Endometrial microvascular endothelial cells (primary cell): ENCODE results near the gene ADCY4. TPM values are rescaled to one million over a fixed set of nuclear protein-coding genes. Genes with fewer than 3 reads are reported as not detected.

ENCODE experiments used
- in situ Hi-C: cut with HindIII; loops from 2 replicates; pipeline ENCODE4 v1.10.0; 2017; ENCODE audit warnings: low sequenced_read_pairs, low pct_unique_long_range_greater_than_20kb; ENCODE audit errors: inconsistent ontology term
- total RNA-seq: library from RNA; depleted of rRNA; stranded (reverse); fragments of >200 nt; gene quantifications from one replicate; pipeline ENCODE4 v1.2.3, GENCODE V29; 2015; ENCODE audit errors: inconsistent ontology term

ADCY4 gene
- total RNA-seq, 1 donor from 2014 or later, result 13.9 TPM

GRCh38 chr14:24324024-24324423, 10.8 kb downstream of the ADCY4 start:
- in situ Hi-C loops, result no loop called here

- in situ Hi-C loops, result no loop called here
These were observed 11.5 kb downstream of the ADCY4 start for GRCh38 chr14:24323341-24323740.

- in situ Hi-C loops, result no loop called here
These were observed 12.2 kb downstream of the ADCY4 start for GRCh38 chr14:24322672-24323071.

- in situ Hi-C loops, result no loop called here
These were observed 13.5 kb downstream of the ADCY4 start for GRCh38 chr14:24321212-24321975.

GRCh38 chr14:24317141-24317928, 17.5 kb downstream of the ADCY4 start:
- in situ Hi-C loops, result no loop called here

- in situ Hi-C loops, result no loop called here
These were observed 18.3 kb downstream of the ADCY4 start for GRCh38 chr14:24316597-24316950.

GRCh38 chr14:24315807-24316596, 18.9 kb downstream of the ADCY4 start:
- in situ Hi-C loops, result no loop called here

GRCh38 chr14:24315243-24315806, 19.5 kb downstream of the ADCY4 start:
- in situ Hi-C loops, result no loop called here

GRCh38 chr14:24314377-24315193, 20.3 kb downstream of the ADCY4 start:
- in situ Hi-C loops, result no loop called here

GRCh38 chr14:24313913-24314312, 21.0 kb downstream of the ADCY4 start:
- in situ Hi-C loops, result no loop called here

- in situ Hi-C loops, result no loop called here
These were observed 21.9 kb downstream of the ADCY4 start for GRCh38 chr14:24312736-24313507.

GRCh38 chr14:24311837-24312615, 22.8 kb downstream of the ADCY4 start:
- in situ Hi-C loops, result no loop called here

GRCh38 chr14:24310646-24311604, 23.9 kb downstream of the ADCY4 start, which contains the start of gene LTB4R:
TSS of gene LTB4R (plus strand) at chr14:24311502. CDS start at chr14:24315652, 4,150 bp downstream.
- in situ Hi-C loops, result no loop called here

- in situ Hi-C loops, result no loop called here
These were observed 24.6 kb downstream of the ADCY4 start for GRCh38 chr14:24310265-24310645.

- in situ Hi-C loops, result no loop called here
These were observed 25.2 kb downstream of the ADCY4 start, which contains the start of gene LTB4R2 for GRCh38 chr14:24309538-24310264. TSS of gene LTB4R2 (plus strand) at chr14:24310140. CDS start at chr14:24310665, 525 bp downstream.
